RWPE2 (cell line): ENCODE data around the gene SERF2.
A peak's percentile ranks its signal among the peaks of the same experiment; 100 is the strongest.

ENCODE experiments used
- ATAC-seq: fragments of 200-7000 bp; cut with Tn5 transposase; 3 replicates; pipeline ENCODE4 v1.9.1; 2021; ENCODE audit warnings: low read depth
- DNase-seq: peaks from one replicate; pipeline ENCODE4 v3.0.0-alpha.2; 2020; ENCODE audit warnings: low spot score
- H3K27ac ChIP-seq: fragments of 450-650 bp; 2 replicates; pipeline ENCODE4 v1.5.1; 2017; ENCODE audit warnings: mild to moderate bottlenecking; ENCODE audit not compliant: poor library complexity, severe bottlenecking
- H3K27me3 ChIP-seq: fragments of 250-450 bp; sonication (Bioruptor Pico); 2 replicates; pipeline ENCODE4 v1.5.1; 2021; ENCODE audit warnings: mild to moderate bottlenecking, moderate library complexity; ENCODE audit not compliant: insufficient read depth, poor library complexity, severe bottlenecking
- H3K36me3 ChIP-seq: fragments of 250-450 bp; sonication (Bioruptor Pico); 2 replicates; pipeline ENCODE4 v1.5.1; 2020; ENCODE audit warnings: low read depth, mild to moderate bottlenecking, moderate library complexity
- H3K4me1 ChIP-seq: fragments of 250-450 bp; sonication (Bioruptor Pico); 2 replicates; pipeline ENCODE4 v1.5.1; 2021; ENCODE audit warnings: mild to moderate bottlenecking, moderate library complexity; ENCODE audit not compliant: insufficient read depth, poor library complexity, severe bottlenecking
- H3K4me3 ChIP-seq: fragments of 250-450 bp; sonication (Bioruptor Pico); 2 replicates; pipeline ENCODE4 v1.5.1; 2021; ENCODE audit warnings: mild to moderate bottlenecking, moderate library complexity; ENCODE audit not compliant: severe bottlenecking
- H3K9me3 ChIP-seq: fragments of 250-450 bp; sonication (Bioruptor Pico); 2 replicates; pipeline ENCODE4 v1.5.1; 2021; ENCODE audit warnings: mild to moderate bottlenecking, moderate library complexity; ENCODE audit not compliant: severe bottlenecking
- CTCF ChIP-seq: fragments of 450-650 bp; IDR thresholded peaks from one replicate; pipeline ENCODE4 v1.5.1; 2017; ENCODE audit warnings: mild to moderate bottlenecking, moderate library complexity; ENCODE audit not compliant: poor library complexity, severe bottlenecking

Gene SERF2

GRCh38 chr15:43777267-43777914, 14.7 kb upstream of the SERF2 start:
- Histone ChIP-seq H3K27me3 (no peaks in the 10 kb centered on the region), H3K36me3 (peaks cover 15% of the 10 kb centered on the region), H3K4me1 (no peaks in the 10 kb centered on the region), H3K27ac (peak overlapping the region; percentile 47), H3K4me3 (peak overlapping the region; percentile 46), H3K9me3 (no peaks in the 10 kb centered on the region)
- DNase-seq, result peak; percentile 90
- TF ChIP-seq CTCF, result peak; percentile 98
- ATAC-seq, result peak; percentile 66

GRCh38 chr15:43779016-43779415, 13.1 kb upstream of the SERF2 start:
- H3K27ac ChIP-seq, result no peak overlapping the region
- no peak overlapping the region for H3K4me3 ChIP-seq
- no peak for TF ChIP-seq CTCF
- DNase-seq (no peak), ATAC-seq (no peak)
- H3K4me1 ChIP-seq, result no peaks in the 10 kb centered on the region
- no peaks in the 10 kb centered on the region for H3K9me3 ChIP-seq
- H3K36me3 ChIP-seq, result peaks cover 5% of the 10 kb centered on the region; the same call in 1 of the 2 replicates
- H3K27me3 ChIP-seq, result no peaks in the 10 kb centered on the region

GRCh38 chr15:43789409-43789808, 2.7 kb upstream of the SERF2 start:
- Histone ChIP-seq H3K4me1 (no peaks in the 10 kb centered on the region), H3K27ac (no peak overlapping the region)
- TF ChIP-seq CTCF, result no peak

GRCh38 chr15:43792761-43793476, 799 bp downstream of the SERF2 start:
- Histone ChIP-seq H3K36me3 (peaks cover 44% of the 10 kb centered on the region), H3K27ac (peak overlapping the region; percentile 67), H3K4me3 (peak overlapping the region; percentile 89), H3K4me1 (no peaks in the 10 kb centered on the region), H3K27me3 (no peaks in the 10 kb centered on the region), H3K9me3 (no peaks in the 10 kb centered on the region)
- no peak for TF ChIP-seq CTCF
- DNase-seq, result no peak
- ATAC-seq, result peak; percentile 4; the same call in 1 of the 3 replicates

More at GRCh38 chr15:43789409-43789808, 2.7 kb upstream of the SERF2 start:
- H3K27me3 ChIP-seq, result no peaks in the 10 kb centered on the region
- ATAC-seq, result no peak
- H3K4me3 ChIP-seq, result no peak overlapping the region
- H3K36me3 ChIP-seq, result peaks cover 14% of the 10 kb centered on the region
- DNase-seq, result no peak
- H3K9me3 ChIP-seq, result no peaks in the 10 kb centered on the region

- no peak for TF ChIP-seq CTCF
- Histone ChIP-seq H3K36me3 (peaks cover 46% of the 10 kb centered on the region), H3K4me1 (peaks cover 5% of the 10 kb centered on the region), H3K4me3 (no peak overlapping the region), H3K27me3 (no peaks in the 10 kb centered on the region), H3K27ac (peak overlapping the region; percentile 67), H3K9me3 (no peaks in the 10 kb centered on the region)
- no peak for ATAC-seq
- DNase-seq, result no peak
Observed at GRCh38 chr15:43793647-43794046, 1.5 kb downstream of the SERF2 start.
